Mucosa of stomach (tissue), 1 donor: ENCODE results near the gene ASB2.

ENCODE experiments used
- H3K27me3 ChIP-seq: one replicate; pipeline ENCODE4 v1.7.0; 2013; ENCODE audit warnings: mild to moderate bottlenecking, low read length; ENCODE audit not compliant: control insufficient read depth, insufficient read depth
- H3K36me3 ChIP-seq: one replicate; pipeline ENCODE4 v1.7.0; 2013; ENCODE audit warnings: low read length; ENCODE audit not compliant: control insufficient read depth, insufficient read depth
- H3K4me1 ChIP-seq: one replicate; pipeline ENCODE4 v1.7.0; 2013; ENCODE audit warnings: mild to moderate bottlenecking, low read length; ENCODE audit not compliant: control insufficient read depth, insufficient read depth
- H3K4me3 ChIP-seq: one replicate; pipeline ENCODE4 v1.7.0; 2013; ENCODE audit warnings: low read length
- H3K9ac ChIP-seq: one replicate; pipeline ENCODE4 v1.7.0; 2013; ENCODE audit warnings: mild to moderate bottlenecking, low read length, moderate library complexity
- H3K9me3 ChIP-seq: one replicate; pipeline ENCODE4 v1.7.0; 2013; ENCODE audit warnings: mild to moderate bottlenecking, low read length, moderate library complexity; ENCODE audit not compliant: control insufficient read depth
- donor health status: Pancreatic carcinoma.

The ASB2 gene

DNA sequence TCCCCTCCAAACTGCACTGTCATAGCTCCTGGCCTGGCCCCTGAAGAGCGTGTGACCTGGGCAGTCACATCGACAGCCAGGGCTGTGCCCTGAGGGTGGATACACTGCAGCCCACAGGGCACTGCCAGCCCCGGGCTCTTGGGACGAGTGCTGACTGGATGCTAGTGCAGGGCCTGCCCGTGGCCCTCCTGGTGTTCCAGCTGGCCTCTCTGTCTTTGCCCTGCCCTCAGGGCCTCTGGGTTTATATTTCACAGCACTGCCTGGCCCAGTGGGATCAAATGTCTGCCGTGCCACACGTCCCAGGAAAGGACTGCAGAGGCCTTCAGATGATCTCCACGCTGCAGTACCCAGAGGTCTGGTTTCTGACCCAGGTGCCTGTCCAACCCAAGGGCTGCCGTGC lies 10.6 kb upstream of the ASB2 start:
- H3K27me3 ChIP-seq, result no peaks in the 10 kb centered on the region
- H3K4me1 ChIP-seq, result no peaks in the 10 kb centered on the region
- H3K9ac ChIP-seq, result no peak overlapping the region
- H3K36me3 ChIP-seq, result no peaks in the 10 kb centered on the region
- no peaks in the 10 kb centered on the region for H3K9me3 ChIP-seq
- no peak overlapping the region for H3K4me3 ChIP-seq

DNA sequence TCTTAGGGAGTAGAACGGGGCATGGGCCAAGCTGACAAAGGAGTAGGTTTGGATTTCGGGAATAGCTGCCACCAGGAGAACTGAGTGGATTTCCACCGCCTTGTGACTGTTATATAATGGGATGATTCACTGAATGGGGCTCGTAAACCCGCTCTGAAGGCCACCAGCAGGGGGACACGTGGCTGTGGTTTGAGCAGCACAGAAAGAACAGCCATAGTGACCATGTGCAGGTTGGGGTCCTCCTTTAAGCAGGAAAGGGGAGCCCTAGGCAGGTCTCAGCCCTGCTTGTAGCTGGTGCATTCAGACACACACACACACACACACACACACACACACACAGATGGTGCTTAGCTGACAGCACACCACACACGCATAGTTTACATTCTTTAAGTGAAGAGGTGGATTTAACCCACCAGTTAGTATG lies 8.6 kb upstream of the ASB2 start:
- Histone ChIP-seq H3K9me3 (no peaks in the 10 kb centered on the region), H3K4me3 (no peak overlapping the region), H3K9ac (no peak overlapping the region), H3K27me3 (no peaks in the 10 kb centered on the region), H3K4me1 (no peaks in the 10 kb centered on the region), H3K36me3 (no peaks in the 10 kb centered on the region)

DNA sequence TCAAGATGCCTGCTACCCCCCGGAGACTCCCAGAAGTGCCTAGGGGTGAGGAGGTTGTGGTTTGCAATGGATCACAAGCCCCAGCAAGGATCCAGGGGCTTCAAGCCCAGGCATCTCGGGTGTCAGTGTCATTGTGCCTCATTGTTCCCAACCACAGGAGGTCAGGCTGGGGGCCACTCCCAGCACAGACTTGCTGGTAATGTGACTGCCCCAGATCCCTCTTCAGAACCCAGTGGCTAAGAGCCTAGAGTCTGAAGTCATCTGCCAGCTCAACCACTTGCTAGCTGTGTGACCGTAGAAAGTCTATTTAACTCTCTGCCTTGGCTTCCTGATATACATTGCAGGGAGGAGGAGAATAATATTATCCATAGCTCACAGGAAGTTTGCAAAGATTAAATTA lies 7.7 kb upstream of the ASB2 start:
- Histone ChIP-seq H3K9me3 (no peaks in the 10 kb centered on the region), H3K4me3 (no peak overlapping the region), H3K27me3 (no peaks in the 10 kb centered on the region), H3K9ac (no peak overlapping the region), H3K4me1 (no peaks in the 10 kb centered on the region), H3K36me3 (no peaks in the 10 kb centered on the region)

DNA sequence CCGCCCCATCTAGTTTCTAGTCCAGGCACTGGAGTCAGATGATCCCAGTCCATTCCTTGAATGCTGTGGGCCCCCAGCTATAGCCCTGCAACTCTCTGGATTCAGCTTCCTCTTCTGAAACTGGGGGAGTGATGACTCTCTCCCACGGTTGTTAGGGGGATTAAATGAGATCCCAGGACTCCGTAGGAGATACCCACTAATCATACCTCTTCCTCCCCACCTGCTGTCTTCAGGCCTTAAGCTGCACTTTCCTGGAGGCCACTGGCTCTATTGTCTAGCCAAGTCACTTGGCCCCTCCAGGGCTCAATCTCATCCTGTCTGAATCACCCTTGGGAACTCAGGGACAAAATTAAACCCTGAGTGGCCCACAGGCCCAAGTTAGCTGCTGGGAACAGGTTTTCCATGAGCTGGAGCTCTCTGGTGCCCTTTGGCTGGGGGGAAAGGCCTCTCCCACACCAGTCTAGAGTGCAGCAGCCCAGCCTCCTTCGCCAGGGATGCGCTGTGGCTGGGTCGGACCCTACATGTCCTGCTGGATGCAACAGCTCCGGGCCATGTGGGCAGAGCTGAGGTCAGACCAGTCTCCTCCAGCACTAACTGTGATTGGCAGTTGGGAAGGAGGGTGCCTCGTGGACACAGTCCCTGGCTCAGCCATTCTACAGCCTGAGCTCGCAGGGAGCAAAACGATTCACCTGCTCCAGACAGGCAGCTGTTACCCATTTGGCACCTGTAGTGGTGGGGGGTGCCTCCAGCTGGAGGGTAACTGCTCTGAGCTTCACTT lies 6.0 kb upstream of the ASB2 start:
- Histone ChIP-seq H3K36me3 (no peaks in the 10 kb centered on the region), H3K4me3 (no peak overlapping the region), H3K4me1 (no peaks in the 10 kb centered on the region), H3K27me3 (no peaks in the 10 kb centered on the region), H3K9ac (no peak overlapping the region), H3K9me3 (no peaks in the 10 kb centered on the region)

DNA sequence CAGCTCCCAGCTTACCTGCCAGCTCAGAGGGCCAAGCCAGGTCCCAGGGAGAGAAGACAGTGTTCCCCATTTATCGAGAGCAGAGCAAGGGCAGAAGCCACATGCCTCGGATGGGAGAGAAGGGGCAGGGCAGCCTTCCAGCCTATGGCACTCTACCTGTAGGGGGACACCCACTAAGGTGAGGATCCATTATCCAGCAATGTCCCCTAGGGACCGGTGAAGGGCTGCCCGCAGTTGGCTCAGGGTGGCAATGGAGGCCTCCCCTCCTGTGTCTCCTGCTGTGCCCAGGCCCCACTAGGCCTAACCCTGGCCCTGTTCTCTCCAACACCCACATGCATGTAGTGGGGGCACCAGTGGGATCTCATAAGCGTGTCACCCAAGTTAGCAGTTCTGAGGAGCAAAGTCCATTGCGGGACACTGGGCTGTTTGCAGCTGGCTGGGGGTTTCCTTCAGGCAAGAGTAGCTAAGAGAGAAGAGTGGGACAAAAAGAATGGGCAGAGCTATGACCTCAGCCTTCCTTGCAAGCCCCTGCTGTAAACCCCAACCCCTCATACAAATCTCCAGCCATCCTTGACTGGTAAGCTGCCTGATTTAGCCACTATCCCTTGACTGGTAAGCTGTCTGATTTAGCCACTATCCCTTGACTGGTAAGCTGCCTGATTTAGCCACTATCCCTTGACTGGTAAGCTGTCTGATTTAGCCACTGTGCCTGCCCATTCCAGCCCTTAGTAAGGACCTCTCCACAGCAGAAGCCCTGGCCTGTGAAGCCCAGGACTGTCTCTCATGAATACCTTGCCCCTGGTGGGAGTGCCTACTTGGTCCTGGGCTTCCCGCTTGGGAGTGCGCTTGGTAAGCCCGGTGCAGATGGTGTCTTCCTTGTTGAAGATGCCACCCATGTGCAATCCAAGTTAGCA lies 5.2 kb upstream of the ASB2 start:
- no peaks in the 10 kb centered on the region for H3K9me3 ChIP-seq
- no peaks in the 10 kb centered on the region for H3K27me3 ChIP-seq
- H3K9ac ChIP-seq, result no peak overlapping the region
- H3K4me3 ChIP-seq, result no peak overlapping the region
- no peaks in the 10 kb centered on the region for H3K36me3 ChIP-seq
- H3K4me1 ChIP-seq, result peaks cover 4% of the 10 kb centered on the region

DNA sequence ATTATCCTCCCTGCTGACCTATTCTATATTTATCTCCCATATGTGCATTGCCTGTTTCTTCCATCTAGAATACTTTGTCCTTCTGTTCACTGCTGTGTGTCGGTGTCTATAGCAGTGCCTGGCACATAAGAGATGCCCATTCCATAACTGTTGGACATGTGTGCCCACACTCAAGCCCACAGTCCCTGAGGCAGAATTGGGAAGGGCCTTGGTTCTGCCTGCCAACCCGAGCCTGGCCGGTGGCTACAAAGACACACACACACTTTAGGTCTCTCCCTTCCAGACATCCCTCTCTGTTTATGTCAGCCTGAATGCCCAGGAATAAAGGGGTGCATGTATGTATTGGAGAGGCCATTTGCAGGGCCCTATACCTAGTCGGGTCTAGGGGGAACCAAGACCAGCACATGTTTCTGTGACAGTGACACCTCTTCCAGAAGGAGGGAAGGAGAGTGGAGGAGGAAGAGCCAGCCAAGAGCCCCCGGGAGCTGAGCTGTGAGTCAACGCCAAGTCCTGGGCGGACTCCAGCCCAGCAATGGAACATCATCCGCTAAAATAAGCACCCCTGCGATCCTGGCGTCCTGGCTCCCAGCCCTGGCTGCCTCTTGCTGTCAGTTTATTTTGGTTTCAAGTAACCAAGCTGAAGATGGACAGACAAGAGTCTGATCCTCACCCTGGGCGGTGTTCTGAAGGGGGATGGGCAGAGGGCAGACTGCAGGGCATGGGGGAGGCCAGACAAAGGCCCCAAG lies 4.3 kb upstream of the ASB2 start:
- Histone ChIP-seq H3K9me3 (no peaks in the 10 kb centered on the region), H3K36me3 (no peaks in the 10 kb centered on the region), H3K27me3 (no peaks in the 10 kb centered on the region), H3K4me1 (peaks cover 4% of the 10 kb centered on the region), H3K9ac (no peak overlapping the region), H3K4me3 (no peak overlapping the region)

DNA sequence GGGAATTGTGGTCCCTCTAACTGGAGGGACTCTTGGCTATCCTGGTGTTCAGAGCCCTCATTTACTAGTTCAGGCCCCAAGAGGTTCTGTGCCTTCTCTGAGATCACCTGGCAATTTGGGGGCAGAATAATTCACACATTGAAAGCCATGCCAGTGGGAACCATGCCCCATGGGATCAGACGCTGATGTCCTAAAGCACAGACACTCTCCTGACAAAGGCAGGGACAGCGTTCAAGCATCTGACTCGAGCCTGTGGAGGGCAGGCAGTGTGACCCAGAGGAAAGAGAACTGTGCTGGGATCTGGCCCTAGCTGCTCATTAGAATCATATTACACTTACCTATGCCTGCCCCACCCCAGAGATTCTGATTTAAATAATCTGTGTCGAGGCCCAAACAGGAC lies 2.4 kb upstream of the ASB2 start:
- H3K4me3 ChIP-seq, result no peak overlapping the region
- no peaks in the 10 kb centered on the region for H3K36me3 ChIP-seq
- no peaks in the 10 kb centered on the region for H3K9me3 ChIP-seq
- H3K9ac ChIP-seq, result no peak overlapping the region
- H3K27me3 ChIP-seq, result no peaks in the 10 kb centered on the region
- H3K4me1 ChIP-seq, result peaks cover 4% of the 10 kb centered on the region

DNA sequence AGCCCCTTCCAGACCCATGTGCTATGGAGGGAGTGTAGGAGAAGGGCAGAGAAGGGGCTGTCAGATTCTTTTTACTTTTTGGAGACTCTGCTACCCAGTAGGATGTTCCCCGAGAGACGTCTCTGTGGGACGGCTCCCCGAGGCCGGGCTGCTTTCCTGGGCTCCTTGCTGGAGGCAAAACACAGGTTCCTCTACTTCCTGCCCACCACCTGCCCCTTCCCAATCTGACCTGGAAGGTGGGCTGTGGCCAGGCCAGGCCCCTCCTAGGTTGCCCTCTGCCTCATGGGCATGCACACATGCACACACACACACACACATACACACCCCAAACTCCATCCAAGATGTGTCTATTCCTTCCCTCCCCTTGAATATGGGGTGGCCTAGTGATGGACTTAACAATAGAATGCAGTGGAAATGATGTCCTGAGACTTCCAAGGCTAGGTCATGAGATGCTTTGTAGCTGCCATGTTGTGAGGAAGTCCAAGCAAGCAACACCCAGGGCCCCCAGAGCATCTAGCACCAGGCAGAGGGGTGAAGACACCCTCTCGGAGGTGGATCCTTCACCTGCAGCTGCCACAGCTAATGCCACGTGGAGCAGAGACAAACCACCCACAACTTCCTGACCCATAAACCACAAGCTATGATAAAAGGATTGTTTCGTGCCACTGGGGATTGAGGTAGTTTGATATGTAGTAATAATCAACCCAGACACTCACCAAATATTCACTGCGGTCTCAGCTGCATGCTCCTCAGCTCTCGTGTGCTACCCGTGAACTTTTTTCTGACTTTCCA lies 1.6 kb upstream of the ASB2 start:
- Histone ChIP-seq H3K4me3 (no peak overlapping the region), H3K36me3 (no peaks in the 10 kb centered on the region), H3K9me3 (no peaks in the 10 kb centered on the region), H3K9ac (no peak overlapping the region), H3K27me3 (no peaks in the 10 kb centered on the region), H3K4me1 (peaks cover 4% of the 10 kb centered on the region)

DNA sequence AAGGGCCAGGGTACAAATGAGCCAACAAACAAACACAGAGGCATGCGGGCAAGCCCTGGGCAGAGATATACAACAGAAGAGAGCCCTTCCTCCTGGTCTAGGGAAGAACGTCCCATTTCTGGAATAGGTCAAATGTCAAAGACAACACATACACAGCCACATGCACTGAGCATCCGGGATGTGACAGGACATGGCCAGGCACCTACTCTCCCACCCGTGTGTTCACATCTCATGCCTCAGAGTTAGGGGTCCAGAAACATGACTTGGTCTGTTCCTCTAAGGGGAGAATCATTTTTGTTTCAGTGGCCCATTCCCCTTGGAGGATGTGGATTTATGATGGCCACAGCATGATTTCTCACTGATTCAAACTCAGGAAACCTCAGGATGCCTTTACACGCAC lies 801 bp upstream of the ASB2 start:
- no peak overlapping the region for H3K4me3 ChIP-seq
- H3K27me3 ChIP-seq, result no peaks in the 10 kb centered on the region
- H3K9me3 ChIP-seq, result no peaks in the 10 kb centered on the region
- peaks cover 4% of the 10 kb centered on the region for H3K4me1 ChIP-seq
- H3K36me3 ChIP-seq, result no peaks in the 10 kb centered on the region
- no peak overlapping the region for H3K9ac ChIP-seq

DNA sequence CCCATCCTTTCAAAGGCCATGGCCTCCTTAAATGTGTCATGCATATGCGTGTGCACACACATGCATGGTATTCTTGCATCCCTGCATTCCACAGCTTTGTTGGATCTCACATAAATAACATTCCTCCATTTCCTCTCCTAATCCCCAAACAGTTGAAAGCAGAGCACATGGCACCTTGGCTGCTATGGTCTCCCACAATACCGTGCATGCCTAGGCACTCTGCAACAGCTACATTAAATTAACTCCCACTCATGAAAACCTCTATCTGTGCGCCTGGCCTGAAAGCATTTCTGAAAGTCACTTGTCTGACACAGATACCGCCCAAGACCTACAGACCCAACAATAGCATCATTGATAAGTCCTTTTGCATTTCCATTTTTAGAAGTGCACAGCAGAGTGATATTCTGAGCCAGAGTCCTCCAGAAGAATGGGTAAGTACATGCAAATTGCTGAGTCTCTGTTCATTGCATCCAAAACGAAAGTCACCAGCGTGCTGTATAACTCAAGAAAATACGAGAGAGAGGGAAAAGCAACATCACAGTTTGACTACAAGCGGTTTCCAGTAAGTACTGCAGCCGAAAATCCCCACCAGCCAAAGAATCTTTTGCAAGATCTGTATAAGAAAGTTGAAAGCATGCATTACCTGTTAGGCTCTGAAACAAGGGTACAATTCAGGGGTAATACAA lies 436 bp downstream of the ASB2 start:
- Histone ChIP-seq H3K4me1 (peaks cover 8% of the 10 kb centered on the region), H3K36me3 (no peaks in the 10 kb centered on the region), H3K9me3 (no peaks in the 10 kb centered on the region), H3K4me3 (no peak overlapping the region), H3K9ac (no peak overlapping the region), H3K27me3 (no peaks in the 10 kb centered on the region)

DNA sequence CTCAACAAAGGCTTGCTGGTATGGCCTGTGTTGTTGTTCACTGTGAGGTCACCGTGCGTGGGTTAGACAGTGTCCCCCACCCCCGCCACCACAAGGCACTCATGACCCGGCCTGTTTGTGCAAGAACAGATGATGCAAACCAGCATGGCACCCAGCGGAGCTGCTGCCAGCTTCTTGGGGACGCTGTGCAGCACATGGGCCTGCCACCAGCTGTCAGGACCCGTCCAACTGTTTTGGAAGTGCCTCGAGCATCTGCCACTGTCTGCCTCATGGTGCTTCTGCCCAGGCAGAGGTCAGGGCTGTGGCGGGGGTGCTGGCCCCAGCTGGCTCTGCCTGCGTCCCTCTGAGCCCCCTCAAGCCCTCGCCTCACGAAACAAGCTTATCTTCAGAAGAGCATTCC lies 1.5 kb downstream of the ASB2 start:
- Histone ChIP-seq H3K36me3 (no peaks in the 10 kb centered on the region), H3K27me3 (no peaks in the 10 kb centered on the region), H3K4me1 (peaks cover 15% of the 10 kb centered on the region), H3K9me3 (no peaks in the 10 kb centered on the region), H3K9ac (no peak overlapping the region), H3K4me3 (no peak overlapping the region)
